ENCODE measurements around the gene NOX5.

The NOX5 gene

GRCh38 chr15:69100821-69101220 lies 86.3 kb downstream of the NOX5 start:
- no peak for DNase-seq (ENCODE audit: low spot score)

GRCh38 chr15:69104050-69104750 lies 89.7 kb downstream of the NOX5 start:
- peak; percentile 60 for DNase-seq (ENCODE audit: low spot score)

- DNase-seq (ENCODE audit: low spot score): no peak
These were observed 91.0 kb downstream of the NOX5 start for GRCh38 chr15:69105451-69105985.

- no peak for DNase-seq (ENCODE audit: low spot score)
These were observed 92.6 kb downstream of the NOX5 start for GRCh38 chr15:69107025-69107620.

All from SW480 (cell line).